Adrenal gland (tissue), 5 donors: Measurements from ENCODE around the gene CACNA1C.

Source experiments
- CTCF ChIP-seq, 6 experiments: fragments of 450-650 bp in 4 of 6; fragments of 200-600 bp in 2 of 6; sonication (generic) in 1 of 6; IDR thresholded peaks; 1 replicate in 5 of 6; 2 replicates in 1 of 6; pipeline versions ENCODE4 v1.5.1 to v1.8.0; 2016 to 2021; ENCODE audit warnings: antibody characterized with exemption in 6 of 6, mild to moderate bottlenecking in 2 of 6, moderate library complexity in 1 of 6
- POLR2A ChIP-seq, 2 donors: fragments of 450-650 bp; IDR thresholded peaks; one replicate each; pipeline ENCODE4 v1.6.1; 2017; ENCODE audit warnings: antibody characterized with exemption in 2 of 2, mild to moderate bottlenecking in 2 of 2, moderate library complexity in 1 of 2
- donor health status: DM: no; HTN: no; CAD: no.

GRCh38 chr12:2553388-2554126 lies 500.8 kb downstream of the CACNA1C start:
- TF ChIP-seq POLR2A (IDR thresholded peaks at IDR 0.05) (no peak), CTCF (IDR thresholded peaks at IDR 0.05) (no peak)
